Dermis microvascular lymphatic vessel endothelial cell (primary cell): ENCODE data around the gene BRD3OS. TPM values are rescaled to one million over a fixed set of nuclear protein-coding genes. Genes with fewer than 3 reads are reported as not detected.
A peak's percentile ranks its signal among the peaks of the same experiment; 100 is the strongest.

Experiments
- DNase-seq, 2 donors: peaks; one replicate each; pipeline versions ENCODE4 v3.0.0 to v3.0.0-alpha.2; 2010; ENCODE audit warnings: low read depth in 2 of 2
- total RNA-seq: library from RNA; depleted of rRNA; stranded (reverse); fragments of >200 nt; gene quantifications from 2 replicates; pipeline ENCODE4 v1.2.1, GENCODE V29; 2014

BRD3OS gene
- total RNA-seq: 5.9 and 6.6 TPM in 2 replicates

DNA sequence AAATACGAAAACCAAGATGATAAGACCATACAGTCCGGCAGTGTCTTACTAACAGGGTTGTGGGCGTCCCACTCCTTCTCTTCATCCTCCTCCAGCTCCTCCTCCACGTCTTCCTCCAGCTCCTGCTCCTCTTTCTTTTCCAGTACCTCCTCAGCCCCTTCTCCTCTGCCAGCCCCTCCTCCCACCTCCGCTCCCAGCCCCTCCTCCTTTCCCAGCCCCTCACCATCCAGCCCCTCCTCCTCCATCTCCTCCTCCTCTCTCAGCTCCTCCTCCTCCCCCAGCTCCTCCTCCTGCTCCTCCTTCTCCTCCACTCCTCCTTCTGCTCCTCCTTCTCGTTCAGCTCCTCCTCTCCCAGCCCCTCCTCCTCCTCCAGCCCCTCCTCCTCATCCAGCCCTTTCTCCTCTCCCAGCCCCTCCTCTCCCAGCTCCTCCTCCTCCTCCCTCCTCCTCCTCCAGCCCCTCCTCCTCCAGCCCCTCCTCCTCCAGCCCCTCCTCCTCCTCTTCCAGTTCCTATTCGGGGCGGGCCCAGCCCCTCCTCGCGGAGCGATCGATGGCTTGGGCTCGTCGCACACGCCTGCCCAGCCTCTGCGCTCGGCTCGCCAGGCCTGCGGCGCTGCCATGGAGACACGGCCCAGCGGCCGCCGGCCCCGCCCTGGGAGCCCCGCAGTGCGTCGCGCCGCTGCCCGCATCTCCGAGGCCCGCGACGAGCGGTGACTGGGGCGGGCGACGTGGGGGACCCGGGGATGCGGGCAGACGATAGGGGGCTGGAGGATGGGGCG is at the start of gene BRD3OS:
TSS of gene BRD3OS (plus strand) at position 654 of the 778 bp plus-strand sequence. CDS start 1,267 bp downstream, outside the sequence.
- peak; percentile 96 to 100 for DNase-seq

GRCh38 chr9:133975511-133975910 is 49.8 kb upstream of the BRD3OS start:
- no peak for DNase-seq

- no peak for DNase-seq
These were observed 49.0 kb upstream of the BRD3OS start for GRCh38 chr9:133976191-133976861.

GRCh38 chr9:133976887-133977286 is 48.4 kb upstream of the BRD3OS start:
- DNase-seq: no peak

DNA sequence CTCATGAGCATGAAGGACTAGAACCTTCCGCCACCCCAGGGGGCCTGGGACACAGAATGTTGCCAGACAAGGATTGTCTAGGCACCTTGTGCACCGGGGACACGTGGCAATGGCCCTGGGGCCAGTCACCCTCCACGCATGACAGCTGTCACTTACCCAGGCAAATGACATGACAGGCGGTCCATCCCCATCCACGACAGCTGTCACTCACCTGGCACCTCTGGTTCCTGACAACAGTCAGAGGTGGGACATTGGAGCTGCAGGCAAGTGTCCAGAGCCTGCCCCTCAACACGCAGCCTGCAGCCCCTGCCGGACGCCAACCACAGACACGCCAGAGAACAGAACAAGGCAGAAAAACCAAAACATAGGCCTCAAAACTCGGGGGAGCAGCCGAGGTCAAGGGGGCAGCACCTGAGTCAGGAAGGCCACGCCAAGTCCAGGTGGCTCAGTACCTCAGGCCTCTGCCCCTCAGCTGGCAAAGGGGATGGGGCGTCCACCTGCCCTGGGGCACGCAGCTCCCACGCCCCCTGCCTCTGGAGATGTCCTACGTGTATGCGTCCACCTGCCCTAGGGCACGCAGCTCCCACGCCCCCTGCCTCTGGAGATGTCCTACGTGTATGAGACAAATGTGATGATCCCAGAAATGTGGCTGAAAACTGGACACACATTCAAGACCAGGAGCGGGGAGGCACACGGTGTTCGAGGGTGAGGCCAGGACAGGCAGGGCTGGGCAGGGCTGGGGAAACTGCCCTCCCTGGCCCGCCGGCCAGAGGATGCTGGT is 47.7 kb upstream of the BRD3OS start:
- no peak for DNase-seq

GRCh38 chr9:133978226-133978898 is 46.9 kb upstream of the BRD3OS start:
- no peak for DNase-seq

GRCh38 chr9:133978899-133979272 is 46.4 kb upstream of the BRD3OS start:
- no peak for DNase-seq

- DNase-seq: peak in 1 of 2 donors; percentile 59
These were observed 45.9 kb upstream of the BRD3OS start for GRCh38 chr9:133979273-133979920.

- peak in 1 of 2 donors; percentile 7 for DNase-seq
These were observed 45.1 kb upstream of the BRD3OS start for GRCh38 chr9:133979921-133980863.

DNA sequence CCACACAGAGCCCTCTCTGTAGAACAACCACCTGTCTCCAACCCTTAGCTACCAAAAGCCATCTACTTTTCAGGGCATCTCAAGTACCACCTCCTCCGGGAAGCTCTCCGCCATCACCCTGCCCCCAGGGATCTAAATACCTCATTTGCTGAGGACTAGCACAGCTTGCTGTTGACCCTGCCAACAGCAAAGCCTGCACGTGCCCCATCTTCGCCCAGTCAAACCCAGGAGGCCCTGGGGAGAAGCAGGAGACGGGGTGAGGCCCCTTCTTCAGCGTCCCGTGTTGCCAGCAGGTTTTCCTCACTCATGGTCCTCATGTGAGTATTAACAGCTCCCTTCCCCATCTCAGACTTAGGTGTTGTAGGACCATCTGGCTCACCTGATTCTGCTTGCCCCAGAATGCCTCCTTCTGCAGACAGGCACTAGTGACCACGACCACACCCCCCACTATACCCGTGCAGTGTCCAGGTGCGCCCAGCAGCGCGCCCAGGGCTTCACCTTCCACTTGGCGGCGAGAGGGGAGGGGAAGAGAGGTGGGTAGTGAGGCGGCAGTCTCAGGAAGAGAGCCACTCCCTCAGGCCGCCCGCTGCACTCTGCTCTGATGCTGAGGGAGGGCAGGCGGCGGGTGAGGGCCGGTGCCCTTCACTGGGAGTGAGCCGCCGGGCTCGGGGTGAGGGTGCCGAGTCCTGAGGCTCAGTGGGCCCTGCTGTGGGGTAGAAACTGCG is 44.3 kb upstream of the BRD3OS start:
- DNase-seq: no peak

DNA sequence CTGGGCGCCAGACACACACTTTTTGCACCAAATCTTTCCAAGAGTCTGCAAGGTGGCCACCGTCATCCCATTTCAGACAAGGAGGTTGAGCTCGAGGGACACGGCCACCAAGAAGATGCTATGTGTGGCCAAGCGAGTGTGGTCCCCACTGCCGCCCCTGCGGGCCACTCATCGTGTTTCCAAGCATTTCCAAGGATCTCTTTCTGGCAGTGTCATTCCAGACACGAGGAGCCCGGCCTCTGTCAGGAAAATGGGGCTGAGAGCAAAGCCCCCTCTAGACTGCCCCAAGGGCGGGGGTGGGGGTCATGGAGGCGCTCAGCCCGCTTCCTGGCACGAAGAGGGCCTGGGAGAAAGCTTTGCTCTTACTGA is 43.7 kb upstream of the BRD3OS start:
- no peak for DNase-seq

DNA sequence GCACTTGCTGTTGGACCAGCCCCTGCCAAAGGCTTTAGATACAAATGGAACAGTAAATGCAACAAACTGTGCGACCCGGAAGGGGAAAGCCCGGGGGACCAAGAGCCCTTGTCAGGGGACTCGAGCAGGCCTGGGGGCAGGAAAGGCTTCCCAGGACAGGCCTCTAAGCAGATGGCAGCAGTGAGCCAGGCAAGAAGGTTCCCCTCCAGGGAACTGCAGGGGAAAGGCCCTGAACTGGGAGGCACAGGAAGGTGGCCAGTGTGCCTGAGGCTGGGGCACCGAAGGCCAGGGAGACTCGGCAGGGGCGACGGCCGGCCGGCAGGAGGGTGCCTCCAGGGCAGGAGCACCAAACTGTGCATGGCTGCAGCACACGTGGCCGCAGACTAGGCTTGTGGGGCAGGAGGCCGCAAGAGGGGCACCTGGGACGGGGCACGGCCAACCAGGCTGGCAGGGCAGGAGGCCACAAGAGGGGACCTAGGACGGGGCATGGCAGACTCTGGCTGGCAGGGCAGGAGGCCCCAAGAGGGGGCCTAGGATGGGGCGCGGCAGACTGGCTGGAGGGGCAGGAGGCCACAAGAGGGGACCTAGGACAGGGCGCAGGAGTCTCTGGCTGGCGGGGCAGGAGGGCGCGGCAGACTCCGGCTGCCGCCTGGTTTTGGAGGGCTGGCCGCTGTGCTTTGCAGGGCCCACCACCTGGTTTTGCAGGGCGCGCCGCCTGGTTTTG is 43.2 kb upstream of the BRD3OS start:
- no peak for DNase-seq

DNA sequence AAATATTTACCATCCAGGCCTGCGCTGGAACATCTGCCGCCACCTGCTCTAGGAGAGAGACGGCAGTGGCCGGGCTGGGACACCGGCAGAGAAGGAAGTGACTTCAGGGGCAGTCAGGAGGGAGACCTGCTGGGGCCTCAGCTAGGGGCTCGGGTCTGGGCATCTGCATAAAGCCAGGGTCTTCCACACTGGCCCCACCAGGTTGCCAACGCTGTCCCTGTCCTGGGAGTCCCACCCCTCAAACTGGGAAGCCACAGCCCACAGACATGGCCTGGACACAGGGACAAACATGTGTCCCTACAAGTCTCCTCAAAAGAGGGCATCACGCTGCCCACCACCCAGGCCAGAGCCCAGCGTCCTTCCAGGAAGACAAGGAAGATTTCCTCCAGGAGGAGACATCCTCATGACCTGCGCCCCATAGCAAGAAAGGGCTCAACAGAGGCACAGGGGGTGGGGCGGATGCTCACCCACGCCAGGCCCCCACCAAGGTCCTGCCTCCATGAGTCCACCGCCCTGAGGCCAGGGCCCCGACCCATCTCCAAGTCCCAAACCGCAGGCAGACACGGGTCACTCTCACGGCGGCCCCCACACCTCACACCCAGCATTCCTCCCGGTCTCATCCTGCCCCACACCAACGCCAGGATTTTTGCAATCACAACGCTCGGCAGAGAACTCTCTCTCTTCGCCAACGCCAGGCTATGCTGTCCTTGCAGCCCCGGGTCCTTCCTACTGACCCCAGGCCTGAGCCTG is 42.1 kb upstream of the BRD3OS start:
- no peak for DNase-seq

DNA sequence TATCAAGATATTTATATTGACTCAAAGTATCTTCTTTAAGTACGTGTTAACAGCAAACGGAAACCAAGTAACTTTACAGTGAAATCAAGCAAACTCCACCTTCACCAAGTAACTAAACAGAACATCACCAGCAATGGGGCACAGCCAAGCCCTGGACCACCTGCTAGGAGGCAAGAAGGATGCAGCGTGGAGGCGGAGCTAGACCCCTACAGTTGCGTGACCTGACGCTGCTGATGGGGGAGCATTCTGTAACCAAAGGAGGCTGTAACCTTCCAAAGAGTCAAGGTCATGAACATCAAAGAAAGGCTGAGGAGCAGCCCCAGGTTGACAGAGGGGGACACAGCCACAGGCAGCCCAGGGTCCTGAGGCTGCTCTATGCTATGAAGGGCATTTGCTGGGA is 39.2 kb upstream of the BRD3OS start:
- no peak for DNase-seq

DNA sequence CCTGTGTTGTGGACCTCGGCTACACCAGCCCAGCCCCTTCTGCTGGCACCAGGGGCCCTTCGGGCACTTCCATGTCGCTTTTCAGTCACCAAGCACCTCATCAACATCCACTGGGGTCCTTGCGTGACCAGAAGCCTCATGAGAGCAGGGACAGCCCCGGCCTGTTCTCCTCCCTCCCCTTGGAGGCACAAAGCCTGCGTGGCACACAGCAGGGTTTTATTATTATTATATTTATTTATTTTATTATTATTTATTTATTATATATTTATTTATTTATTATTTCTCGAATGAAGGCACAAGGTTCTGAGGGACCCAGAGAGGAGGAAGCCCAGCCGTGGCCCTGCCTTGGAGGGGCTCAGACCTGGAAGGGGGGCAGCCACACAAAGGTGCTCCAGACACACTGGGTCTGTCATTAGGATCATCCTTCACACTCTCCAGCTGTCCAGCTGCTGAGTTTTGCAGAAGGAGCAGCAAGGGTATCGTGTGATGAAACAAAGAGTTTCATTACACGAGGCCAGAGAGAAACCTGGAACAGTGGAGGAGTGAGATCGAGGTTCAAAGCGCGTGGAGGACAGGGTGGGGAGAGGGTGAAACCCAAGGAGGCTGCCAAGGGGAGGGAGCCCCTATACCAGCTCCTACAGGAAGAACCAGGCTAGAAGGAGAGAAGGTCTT is 38.4 kb upstream of the BRD3OS start:
- DNase-seq: no peak

DNA sequence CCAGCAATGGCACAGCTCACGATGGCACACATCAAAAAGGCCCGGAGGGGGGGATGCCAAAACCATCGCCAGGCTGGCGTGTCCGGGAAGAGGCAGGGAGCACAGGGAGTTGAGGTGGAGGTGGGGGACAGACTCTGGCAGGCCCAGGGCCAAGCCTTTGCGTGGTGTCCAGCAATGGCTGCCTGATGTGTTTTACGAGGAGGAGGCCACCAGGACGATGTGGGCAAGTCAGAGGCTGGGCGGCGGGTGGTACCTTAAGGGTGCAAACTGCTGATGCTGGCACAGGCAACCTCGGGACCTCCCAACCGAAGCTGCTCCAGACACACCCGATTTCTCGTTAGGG is 37.9 kb upstream of the BRD3OS start:
- DNase-seq: no peak

GRCh38 chr9:133987946-133988665 is 37.2 kb upstream of the BRD3OS start:
- DNase-seq: no peak
